GM21723 (cell line): ENCODE results near the gene TADA2A.
"Not testable (repeated sequence)": the region's sequence is repeated elsewhere in the genome, so short reads cannot be mapped to it uniquely, and the experiment has no call there.

Source experiments
- ATAC-seq: cut with Tn5 transposase; IDR thresholded peaks from one replicate; pipeline ENCODE4 v1.9.1; 2021; ENCODE audit warnings: mild to moderate bottlenecking, moderate library complexity; ENCODE audit not compliant: unreplicated experiment

Gene TADA2A

DNA sequence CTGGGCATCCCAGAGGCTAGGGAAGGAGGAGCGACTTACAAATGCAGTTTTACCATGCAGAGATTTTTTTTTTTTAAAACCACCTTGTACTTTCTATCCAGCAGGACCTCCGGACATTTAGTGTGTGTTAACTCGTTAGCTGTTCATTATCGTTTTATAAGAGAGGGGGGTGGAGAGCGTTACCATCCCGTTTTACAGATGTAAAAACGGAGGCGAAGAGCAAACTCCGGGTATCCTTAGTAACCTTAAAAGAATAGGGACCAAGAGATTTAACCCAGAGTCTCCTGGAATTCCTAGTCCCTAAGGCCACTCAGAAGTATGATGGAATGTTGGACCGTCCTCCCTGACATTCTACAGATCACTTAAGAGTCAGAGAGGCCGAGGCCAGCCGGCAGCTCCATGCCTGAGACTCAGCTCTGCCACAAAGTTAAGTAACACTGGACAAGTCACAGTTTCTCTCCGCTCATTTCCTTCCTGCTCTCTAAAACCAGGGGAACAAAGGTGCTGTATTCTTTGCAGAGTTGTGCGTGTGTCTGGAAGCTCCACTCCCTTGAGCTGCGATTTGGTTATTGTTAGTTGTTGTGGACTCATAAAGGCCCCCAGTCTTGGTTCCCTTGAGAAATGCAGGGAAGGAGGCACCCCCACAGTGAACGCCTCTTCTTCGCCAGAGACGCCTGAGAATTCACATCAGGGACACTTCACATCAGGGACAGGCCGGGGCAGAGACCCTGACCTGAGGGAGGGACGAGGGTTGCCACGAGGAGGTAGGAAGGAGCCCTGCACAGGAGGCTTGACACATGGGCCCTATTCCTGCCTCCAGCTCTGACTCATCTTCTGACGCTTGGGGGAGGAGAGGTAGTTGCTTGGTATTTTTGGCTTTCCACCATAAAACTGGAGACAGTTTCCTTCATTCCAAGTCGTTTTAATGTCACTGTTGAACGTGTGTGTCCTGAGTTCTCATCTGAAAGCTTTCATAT is 84.2 kb downstream of the TADA2A start:
- no peak for ATAC-seq

DNA sequence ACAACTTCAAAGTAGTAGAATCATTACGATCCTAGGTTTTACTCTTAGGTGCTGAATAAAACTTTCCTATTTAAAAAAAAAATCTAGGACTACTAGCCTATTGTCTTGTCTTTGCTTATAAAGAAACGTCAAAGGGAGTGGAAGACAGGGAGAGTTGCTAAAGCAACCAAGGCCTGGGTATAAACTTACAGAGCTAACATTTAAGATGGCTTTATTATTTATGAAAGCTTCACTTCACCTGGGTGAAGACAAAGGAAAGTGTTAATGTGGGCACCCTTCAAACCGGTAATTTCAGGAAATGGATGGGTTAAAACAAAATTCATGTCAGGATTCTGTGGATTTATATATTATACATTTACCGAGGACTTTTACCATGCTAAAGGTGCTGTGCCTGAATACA is 85.5 kb downstream of the TADA2A start:
- no peak for ATAC-seq

DNA sequence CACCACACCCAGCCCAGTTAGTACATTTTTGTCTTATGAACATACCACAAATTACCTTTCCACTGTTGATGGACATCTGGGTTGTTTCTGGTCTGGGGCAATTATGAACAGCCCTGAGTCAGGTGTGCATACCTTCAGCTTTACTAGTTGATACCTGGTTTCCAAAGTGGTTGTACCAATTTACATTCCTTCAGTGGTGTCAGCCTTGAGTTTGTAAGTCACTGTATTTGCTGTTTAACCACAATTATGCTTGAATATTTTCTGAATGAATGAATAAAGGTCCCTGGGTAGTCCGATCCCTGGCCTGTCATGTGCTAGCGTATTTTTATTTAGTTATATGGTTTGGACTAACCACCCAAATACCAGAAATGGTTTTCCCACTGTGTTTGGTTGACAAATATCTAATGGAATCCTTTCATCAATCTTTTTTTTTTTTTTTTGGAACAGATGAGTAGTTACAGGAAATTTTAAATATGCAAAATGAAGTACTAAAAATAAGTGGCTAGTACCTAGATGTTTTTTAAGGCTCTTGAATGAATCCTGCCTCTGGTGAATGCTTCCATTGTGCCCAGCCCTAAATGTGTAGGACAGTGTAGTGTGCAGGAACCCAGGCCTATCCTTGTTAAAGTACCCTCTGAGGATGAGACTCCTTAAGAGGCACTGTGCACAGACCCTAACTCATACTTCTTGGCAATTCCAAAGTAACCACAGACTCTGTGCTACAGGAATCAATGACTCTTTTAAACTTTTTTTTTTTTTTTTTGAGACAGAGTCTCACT is 86.8 kb downstream of the TADA2A start:
- no peak for ATAC-seq

DNA sequence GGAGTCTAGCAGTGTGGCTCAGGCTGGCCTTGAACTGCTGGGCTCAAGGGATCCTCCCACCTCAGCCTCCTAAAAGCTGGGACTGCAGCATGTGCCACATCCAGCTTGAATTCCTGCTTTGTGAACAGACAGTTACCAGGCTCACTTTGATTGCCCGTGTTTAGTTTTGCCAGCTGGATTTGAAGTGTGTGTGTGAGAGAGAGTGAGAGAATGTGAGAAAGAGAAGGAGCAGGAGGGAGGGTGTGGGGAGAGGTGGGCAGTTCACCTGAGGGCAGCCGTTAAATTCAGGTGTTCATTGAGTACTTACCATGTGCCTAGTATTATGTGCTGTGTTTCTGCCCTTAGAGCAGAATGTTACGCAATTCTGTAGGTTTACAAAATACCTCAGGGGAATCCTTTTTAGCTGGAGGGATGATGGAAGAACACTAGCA is 87.7 kb downstream of the TADA2A start:
- ATAC-seq, result no peak

DNA sequence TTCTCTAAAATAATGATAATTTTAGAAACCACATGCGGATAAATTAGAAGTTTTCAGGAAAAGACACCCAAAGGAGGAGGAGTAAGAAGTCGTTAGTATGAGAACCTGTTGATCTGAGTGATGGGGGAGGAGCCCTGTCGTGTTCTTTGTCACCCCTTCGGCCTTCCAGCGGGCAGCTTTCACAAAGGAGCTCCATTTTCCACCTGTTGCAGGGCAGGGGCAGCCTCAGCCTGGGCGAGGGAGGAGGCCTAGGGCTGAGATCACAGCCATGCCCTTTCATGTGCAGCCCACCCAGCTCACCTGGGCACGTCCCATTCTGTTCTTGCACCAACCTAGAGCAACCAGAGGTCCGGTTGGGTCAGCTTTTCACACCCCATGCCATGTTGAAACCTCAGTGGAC is 88.3 kb downstream of the TADA2A start:
- no peak for ATAC-seq

DNA sequence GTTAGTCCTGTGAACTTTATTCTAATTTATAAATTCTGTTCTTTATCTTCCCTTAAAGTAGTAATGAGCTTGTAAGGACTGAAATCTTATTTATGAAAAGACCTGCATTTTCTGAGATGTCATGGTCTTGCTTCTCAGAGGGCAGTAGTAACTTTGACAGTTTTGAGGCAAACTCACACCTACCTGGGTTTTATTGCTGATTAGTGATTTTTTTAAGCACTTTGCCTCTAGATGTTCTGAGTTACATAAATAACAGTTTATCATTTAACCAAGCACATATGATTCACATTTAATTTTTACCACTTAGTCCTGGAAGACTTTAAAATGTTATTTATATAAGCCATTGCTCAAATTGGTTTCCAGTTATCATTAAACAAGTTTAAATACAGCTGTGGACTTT is 93.7 kb downstream of the TADA2A start:
- ATAC-seq, result no peak

DNA sequence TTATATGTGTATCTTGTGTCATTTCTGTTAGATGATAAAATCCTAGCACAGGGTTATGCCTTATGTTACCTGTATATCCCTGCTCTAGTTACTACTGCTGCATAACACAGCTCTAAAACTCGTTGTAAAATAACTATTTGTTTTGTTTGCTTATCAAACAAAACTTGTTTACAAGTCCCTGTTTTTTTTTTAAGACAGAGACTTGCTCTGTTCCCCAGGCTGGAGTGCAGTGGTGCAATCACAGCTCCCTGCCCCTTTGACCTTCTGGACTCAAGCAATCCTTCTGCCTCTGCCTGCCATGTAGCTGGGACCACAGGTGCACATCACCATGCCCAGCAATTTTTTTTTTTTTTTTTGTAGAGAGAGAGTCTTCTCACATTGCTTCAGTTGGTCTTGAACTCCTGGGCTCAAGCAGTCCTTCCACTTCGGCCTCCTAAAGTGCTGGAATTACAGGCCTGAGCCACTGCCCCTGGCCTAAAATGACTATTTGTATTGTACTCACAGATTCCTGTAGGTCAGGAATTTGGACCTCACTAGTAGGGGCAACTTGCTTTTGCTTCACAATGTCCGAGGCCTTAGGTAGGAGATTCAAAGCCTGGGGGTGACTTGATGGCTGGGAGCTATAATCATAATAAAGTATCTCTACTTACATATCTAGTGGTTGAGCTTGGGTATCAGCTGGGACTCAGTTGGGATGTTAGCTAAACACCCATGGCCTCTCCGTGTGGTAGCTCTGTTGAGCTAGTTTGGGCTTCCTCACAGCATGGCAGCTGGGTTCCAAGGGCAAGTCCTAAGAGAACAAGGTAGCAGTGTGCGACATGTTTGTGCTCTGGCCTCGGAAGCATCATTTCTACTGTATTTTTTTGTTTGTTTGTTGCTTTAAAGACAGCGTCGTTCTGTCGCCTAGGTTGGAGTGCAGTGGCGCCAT is 95.6 kb downstream of the TADA2A start:
- ATAC-seq, result no peak

GRCh38 chr17:37503148-37503547 is 96.5 kb downstream of the TADA2A start:
- no peak for ATAC-seq

- ATAC-seq, result no peak
These were observed 98.6 kb downstream of the TADA2A start for GRCh38 chr17:37505333-37505732.

DNA sequence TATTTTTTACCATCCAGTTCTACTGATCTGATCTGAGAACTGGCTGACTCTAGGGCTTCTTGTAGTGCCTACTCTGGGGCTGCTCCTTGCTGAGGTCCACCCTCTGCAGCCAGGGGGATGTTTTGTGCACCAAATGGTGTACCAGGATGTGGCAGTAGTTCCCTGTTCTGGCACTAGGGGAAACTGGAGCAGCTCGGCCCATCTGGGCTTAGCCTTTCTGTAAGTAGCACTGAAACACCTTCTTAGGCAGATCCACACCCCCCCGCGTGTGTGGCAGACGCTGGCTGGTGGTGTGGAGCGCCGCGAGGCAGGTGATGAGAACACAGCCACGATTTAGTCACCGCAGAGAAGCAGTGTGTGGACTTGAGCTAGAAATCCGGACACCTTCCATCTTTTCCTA is 100.0 kb downstream of the TADA2A start:
- no peak for ATAC-seq

DNA sequence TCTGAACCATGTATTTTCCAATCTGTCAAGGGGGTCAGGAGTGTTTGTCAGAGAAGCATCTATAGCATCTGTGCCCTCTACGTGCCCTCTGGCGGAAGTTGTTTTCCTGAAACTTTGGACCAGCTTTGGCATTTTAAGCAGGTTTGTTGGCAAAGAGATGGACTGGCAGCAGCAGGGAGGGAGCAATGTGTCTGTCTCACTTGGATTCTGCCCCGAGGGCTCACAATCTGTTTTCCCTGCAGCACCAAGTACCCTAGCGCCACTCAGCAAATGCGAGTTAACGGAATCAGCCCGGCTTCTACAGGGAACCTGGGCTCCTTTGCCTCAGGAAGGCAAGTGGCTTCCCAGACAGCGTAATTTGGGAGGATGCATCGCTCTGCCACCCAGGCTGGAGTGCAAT is 100.4 kb downstream of the TADA2A start:
- no peak for ATAC-seq

DNA sequence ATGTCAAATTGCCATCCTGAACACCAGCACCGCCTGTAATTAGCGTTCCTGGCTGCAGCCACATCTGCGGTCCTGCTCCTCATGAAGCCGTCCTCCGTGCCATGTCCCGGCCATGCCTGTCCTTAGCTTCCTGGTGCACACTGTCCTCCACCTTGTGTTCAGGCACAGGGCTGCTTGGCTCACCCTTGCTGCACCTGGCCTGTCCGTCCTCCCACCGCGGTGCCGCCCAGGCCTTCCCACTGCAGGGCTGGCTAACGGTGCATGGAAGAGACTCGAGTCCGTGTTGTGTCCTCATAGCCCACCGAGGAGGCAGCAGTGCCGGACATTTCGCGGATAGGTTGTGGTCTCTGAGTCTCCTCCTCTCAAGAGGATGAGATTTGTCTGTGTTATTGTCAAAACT is 103.4 kb downstream of the TADA2A start:
- ATAC-seq, result no peak

GRCh38 chr17:37511642-37512041 is 105.0 kb downstream of the TADA2A start:
- ATAC-seq, result not testable (repeated sequence)

DNA sequence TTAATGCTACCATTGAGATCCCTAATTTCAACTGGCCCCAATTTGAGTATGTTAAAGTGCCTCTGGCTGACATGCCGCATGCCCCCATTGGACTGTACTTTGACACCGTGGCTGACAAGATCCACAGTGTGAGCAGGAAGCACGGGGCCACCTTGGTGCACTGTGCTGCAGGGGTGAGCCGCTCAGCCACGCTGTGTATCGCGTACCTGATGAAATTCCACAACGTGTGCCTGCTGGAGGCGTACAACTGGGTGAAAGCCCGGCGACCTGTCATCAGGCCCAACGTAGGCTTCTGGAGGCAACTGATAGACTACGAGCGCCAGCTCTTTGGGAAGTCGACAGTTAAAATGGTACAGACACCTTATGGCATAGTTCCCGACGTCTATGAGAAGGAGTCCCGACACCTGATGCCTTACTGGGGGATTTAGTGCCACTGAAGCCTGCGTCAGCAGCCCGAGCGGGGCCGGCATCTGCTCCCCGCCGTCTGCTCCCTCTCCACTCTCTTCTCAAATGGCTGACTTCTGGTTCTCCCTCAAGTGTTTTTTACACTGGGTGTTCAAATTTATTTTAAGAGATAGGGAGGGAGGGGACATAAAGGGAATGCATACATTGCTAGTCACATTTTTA is 105.9 kb downstream of the TADA2A start:
- ATAC-seq, result no peak

DNA sequence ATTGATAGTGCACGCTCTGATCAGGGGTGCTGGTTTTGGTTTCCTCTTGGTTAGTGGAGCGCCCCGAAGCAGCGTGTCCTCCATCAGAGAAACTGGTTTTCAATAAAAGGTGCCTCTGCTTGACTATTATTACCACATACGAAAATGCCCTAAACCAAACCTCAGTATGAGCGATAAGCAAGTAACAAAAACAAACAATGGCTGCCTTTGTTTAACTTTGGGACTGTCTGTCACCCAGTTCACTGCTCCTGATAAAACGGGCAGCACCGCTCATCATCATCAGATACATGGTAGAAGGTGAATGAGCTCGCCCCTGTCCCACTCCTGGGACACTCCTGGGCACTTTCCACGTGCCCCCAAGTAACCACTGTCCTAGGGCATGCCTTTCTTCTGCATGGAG is 107.0 kb downstream of the TADA2A start:
- ATAC-seq, result no peak

DNA sequence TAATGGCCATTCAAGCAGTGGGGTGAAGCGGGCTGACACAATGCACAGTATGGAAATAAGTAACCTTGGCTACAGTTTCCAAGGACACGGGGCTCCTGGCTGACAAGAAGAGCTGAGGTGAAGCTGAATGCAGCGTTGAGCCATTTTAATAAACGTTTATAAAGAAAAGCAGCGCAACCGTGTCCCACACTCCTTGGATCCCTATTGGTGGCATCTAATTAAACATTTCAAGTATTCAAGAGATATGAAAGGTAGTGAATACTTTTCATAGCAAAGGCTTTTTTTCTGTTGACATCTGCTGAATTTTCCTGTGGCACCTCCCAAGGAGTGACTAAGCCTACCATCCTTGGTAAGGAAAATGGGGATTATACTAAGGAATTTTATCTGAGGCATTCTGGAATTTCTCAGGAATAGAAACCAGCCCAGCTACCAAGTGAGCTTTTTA is 109.5 kb downstream of the TADA2A start:
- ATAC-seq, result no peak

DNA sequence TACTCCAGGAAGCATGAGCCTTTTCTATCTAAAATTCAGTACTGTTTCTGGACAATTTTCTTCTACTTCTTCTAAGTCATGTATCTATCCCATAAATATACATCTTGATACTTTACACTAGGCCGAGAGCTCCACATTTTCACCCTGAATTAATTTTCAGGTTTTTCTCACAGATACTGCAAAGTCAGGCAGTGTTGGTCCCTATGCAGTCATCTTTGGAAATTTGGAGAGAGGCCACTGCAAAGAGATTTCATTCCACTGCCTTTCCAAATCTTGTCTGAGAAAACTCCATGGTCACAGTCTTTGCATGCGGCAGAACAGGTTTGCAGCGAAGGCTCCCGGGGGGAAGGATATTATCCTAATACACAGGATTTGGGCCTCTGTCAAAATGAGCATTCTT is 111.2 kb downstream of the TADA2A start:
- ATAC-seq, result no peak

DNA sequence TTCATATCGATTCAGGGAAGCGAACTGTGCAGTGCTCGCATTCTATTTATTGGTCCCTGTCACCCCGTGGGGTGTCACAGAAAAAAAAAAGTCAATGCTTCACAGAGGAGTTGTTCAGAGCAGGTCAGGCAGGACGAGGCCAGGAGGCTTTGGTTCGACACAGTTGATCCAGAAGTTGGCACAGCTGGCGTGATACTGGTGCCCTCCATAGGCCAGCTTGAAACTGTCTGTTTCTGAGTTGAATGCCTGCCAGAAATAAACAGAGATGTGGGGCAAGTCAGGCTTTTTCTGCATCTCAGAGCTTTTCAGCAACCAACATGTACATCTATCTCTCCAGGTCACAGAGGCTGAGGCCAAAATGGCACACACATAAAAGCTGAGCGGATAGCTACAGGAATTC is 112.1 kb downstream of the TADA2A start:
- no peak for ATAC-seq

GRCh38 chr17:37519251-37519985 is 112.7 kb downstream of the TADA2A start:
- no peak for ATAC-seq

DNA sequence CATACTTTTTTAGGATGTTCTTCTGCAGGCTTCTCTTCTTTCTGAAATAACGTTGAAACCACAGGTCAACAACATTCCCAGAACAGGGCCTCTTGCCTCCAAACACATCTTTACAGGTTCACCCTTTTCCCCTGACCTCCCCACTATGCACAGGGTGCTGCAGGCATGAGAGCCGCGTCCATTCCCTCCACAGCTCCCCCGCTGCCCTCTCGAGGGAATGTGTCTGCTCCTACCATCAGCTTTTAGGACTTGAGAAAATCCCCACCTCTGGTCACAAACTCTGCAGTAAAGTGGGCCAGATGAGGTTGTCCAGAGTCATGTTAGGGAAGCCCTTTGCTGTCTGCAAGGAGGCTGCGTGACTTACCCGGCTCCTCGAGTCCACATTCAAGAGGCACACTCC is 113.5 kb downstream of the TADA2A start:
- ATAC-seq, result no peak
